Omental fat pad (tissue), 4 donors: ENCODE measurements around the gene ADD3. TPM values are rescaled to one million over a fixed set of nuclear protein-coding genes. Genes with fewer than 3 reads are reported as not detected.

Source experiments
- ATAC-seq: fragments of 150-250 bp; one replicate; pipeline ENCODE4 v1.9.1; 2016; ENCODE audit warnings: mild to moderate bottlenecking, moderate library complexity; ENCODE audit not compliant: low FRiP score
- DNase-seq: peaks from one replicate; pipeline ENCODE4 v3.0.0-alpha.2; 2019; ENCODE audit warnings: low spot score
- CTCF ChIP-seq, 3 donors: fragments of 450-650 bp; IDR thresholded peaks; one replicate each; pipeline ENCODE4 v1.5.1; 2016 to 2017; ENCODE audit warnings: antibody characterized with exemption in 3 of 3, mild to moderate bottlenecking in 3 of 3, moderate library complexity in 2 of 3
- total RNA-seq, 4 donors: library from RNA; depleted of rRNA; stranded (reverse); fragments of >200 nt; gene quantifications; one replicate each; pipeline ENCODE4 v1.1.0, GENCODE V29; 2016

ADD3 gene
- total RNA-seq, 4 donors from 2014 or later: 85.4 to 647 (median 252) TPM

- ATAC-seq (no peak), DNase-seq (no peak)
- no peak for TF ChIP-seq CTCF (IDR thresholded peaks at IDR 0.05)
Observed at GRCh38 chr10:110172155-110172554, 164.4 kb downstream of the ADD3 start.

GRCh38 chr10:110174201-110174600 lies 166.4 kb downstream of the ADD3 start:
- TF ChIP-seq CTCF (IDR thresholded peaks at IDR 0.05): no peak
- DNase-seq: no peak
- no peak for ATAC-seq

- ATAC-seq: no peak
- no peak for DNase-seq
- no peak for TF ChIP-seq CTCF (IDR thresholded peaks at IDR 0.05)
Observed at GRCh38 chr10:110174816-110175215, 167.0 kb downstream of the ADD3 start.

- no peak for TF ChIP-seq CTCF (IDR thresholded peaks at IDR 0.05)
- ATAC-seq (no peak), DNase-seq (no peak)
Observed at GRCh38 chr10:110175406-110175805, 167.6 kb downstream of the ADD3 start.

GRCh38 chr10:110176141-110177030 lies 168.6 kb downstream of the ADD3 start:
- ATAC-seq (no peak), DNase-seq (no peak)
- TF ChIP-seq CTCF (IDR thresholded peaks at IDR 0.05): no peak

- DNase-seq (no peak), ATAC-seq (no peak)
- no peak for TF ChIP-seq CTCF (IDR thresholded peaks at IDR 0.05)
Observed at GRCh38 chr10:110179220-110179619, 171.4 kb downstream of the ADD3 start.

- ATAC-seq (no peak), DNase-seq (no peak)
- TF ChIP-seq CTCF (IDR thresholded peaks at IDR 0.05): no peak
Observed at GRCh38 chr10:110181451-110181850, 173.7 kb downstream of the ADD3 start.
